ENCODE data around the gene OTOR.

GRCh38 chr20:16729565-16730460 lies 18.3 kb upstream of the OTOR start, which contains the start of gene SNRPB2:
- peak in 1 of 3 donors; percentile 38 for TF ChIP-seq CTCF (IDR thresholded peaks at IDR 0.05)
- TF ChIP-seq POLR2A (IDR thresholded peaks at IDR 0.05), result no peak

All from lower leg skin (tissue), 3 donors.